GM21526 (cell line): ENCODE measurements around the gene STX11.

Source experiments
- ATAC-seq: cut with Tn5 transposase; IDR thresholded peaks from one replicate; pipeline ENCODE4 v1.9.1; 2021; ENCODE audit warnings: moderate library complexity; ENCODE audit not compliant: unreplicated experiment, low FRiP score

Gene STX11

DNA sequence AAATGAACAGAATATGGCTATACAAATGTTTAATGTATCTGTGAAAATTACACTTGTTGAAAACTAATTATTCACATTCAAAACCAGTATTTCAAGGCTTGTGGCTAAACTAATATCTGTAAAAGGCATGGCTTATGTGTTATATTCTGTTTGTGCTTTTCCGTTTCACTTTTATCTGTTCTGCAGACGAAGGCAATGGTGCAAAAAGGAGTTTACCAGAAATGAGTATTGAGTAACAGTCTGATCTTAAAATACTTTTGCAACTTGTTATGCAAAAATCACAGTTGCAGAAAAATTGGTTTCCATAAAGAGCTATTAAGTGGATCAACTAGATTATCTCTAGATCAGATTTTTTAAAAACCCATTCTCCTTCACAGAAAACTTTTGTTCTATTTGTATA lies 9.4 kb upstream of the STX11 start:
- peak; percentile 62 for ATAC-seq

- no peak for ATAC-seq
Measured at GRCh38 chr6:144141470-144141869, 8.8 kb upstream of the STX11 start.

DNA sequence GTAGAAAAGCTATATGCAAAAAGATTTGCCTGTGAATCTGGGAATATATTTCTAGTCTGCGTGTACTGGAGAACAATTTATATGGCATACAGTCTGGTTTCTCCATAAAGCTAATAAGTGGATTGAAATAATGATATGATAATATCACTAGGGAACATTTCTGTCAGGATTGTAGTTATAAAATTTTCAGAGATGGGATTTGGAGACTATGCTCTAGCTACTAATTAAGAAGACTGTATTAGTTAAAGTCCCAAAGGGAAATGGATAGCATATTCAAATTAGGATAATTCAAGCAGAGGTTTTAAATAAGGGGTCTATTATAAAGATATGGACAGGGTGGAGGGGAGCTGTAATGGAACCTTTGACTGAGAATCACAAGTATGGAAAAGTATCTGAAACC lies 7.2 kb upstream of the STX11 start:
- no peak for ATAC-seq

DNA sequence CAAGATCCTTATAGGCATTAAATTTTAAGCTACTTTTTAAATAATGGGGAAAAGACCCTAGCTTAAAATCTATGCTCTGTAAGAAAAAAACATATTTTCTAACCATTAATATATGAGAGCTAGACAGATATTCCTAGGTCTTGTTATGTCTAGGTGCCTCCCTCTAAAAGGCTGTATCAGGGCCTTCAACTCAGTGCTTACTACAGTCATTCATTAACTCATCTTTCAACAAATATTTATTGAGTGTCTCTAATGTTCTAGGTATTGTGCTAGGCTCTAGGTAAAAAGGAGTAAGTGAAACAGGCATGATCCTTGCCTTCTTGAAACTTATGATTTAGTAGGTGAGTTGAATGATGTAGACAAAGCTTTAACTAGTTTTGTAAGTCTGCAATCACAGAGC lies 6.4 kb upstream of the STX11 start:
- ATAC-seq = no peak

- ATAC-seq = no peak
Measured at GRCh38 chr6:144144996-144145395, 5.3 kb upstream of the STX11 start.

- ATAC-seq = no peak
Measured at GRCh38 chr6:144145541-144145940, 4.8 kb upstream of the STX11 start.

DNA sequence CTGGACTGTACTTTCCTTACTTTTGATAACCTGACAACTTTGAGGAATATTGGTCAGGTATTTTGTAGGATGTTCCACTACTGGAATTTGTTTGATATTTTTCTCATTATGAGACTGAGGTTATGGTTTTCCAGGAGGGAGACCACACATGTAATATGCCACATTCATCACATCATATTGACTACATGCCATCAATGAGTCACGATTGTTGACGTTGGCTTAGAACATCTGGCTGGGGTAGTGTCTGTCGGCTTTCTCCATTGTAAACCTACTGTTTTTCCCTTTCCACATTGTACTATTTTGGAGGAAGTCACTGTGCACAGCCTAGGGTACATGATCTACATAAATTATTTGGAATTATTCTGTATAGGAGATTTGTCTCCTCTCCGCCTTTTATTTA lies 1.4 kb upstream of the STX11 start:
- ATAC-seq = no peak

DNA sequence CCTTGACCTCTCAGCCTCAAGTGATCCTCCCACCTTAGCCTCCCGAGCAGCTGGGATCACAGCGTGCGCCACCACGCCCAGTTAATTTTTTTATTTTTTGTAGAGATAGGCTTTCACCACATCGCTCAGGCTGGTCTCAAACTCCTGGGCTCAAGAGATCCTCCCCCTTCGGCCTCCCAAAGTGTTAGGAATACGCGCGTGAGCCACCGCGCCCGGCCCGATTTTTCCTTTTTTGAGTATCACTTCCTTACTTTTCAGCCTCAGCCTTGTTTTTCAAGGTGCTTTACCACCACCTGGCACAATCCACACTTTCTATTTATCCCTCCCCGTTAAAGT lies 791 bp upstream of the STX11 start:
- no peak for ATAC-seq

DNA sequence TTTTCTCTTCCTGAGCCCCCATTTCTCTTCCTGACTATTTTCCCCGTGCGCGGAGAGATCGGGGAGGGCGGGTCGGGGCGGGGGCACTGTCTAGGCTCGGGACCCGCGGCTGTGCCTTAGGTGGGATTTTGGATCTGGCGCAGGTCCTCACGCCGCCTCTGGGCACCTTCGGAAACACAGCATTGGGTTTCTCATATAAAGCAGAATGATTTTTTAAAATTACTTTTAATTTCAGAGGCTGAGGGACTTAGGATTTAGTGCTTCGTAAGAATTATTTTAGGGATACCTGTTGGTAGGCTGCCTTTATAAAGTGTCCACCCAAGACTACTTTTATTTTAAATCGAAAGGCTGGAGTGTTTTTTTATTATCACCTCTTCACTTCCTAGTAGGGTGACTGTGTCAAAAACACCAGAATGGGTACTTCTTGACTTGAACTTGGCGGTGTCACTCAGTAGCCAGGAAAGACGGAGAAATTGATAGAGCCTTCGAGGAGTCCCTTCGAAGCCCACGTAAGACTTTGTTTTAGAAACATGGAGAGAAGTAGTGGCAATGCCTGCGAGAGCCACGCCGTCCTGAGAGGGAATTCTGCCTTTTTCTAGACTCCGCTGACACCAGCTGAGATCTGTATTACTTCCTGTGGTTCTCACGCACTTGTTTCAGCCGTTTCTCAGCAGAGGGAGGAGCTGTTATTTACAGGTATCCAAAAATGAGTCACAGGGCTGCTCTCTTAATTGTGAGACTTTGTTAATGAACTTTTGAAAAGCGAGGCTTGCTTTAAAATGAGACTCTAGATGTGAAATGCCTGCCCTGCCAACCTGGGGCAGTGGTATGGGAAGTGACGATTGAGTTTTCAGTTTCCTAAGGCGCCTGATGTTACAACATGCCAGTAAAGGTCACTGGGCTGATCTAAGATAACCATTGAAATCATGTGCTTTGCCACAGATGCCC lies 667 bp downstream of the STX11 start:
- ATAC-seq = peak; percentile 57

- ATAC-seq = no peak
Measured at GRCh38 chr6:144152334-144152900, 2.1 kb downstream of the STX11 start.

GRCh38 chr6:144153260-144153659 lies 2.9 kb downstream of the STX11 start:
- no peak for ATAC-seq

DNA sequence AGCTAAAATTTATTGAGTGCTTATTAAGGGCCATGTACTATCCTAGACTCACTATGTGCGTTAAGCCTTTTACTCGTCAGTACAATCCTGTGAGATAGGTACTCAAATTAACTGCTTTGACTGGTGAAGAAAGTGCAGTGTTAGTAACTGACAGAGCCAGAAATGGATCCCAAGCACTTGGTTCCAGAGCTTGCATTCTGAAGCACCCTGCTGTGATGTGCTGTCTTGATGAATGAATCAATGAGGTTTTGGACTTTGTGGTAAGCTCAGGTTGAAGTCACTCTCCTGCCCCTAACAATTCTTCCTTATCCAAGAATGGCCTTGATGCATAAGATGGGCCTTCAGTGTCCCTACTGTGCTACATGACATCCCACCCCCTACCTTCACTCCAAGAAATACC lies 3.7 kb downstream of the STX11 start:
- no peak for ATAC-seq

DNA sequence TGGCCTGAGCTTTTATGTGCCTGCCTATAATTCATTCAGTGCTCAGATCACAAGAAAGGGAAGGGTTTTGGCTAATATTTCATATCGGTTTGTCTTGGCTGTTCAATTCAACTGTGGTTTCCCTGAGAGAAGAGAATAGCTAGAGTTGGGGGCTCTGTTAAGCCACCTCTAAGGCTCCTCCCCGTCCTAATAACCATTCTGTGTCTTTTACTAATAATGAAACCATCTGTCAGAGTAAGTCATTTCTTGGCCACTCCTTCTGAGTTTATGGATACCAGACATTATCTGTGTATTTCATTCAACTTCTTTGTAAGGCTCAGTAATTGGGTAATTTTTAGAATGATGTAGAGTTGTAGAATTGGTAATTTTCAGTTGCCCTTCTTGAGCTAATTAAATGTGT lies 5.2 kb downstream of the STX11 start:
- peak; percentile 40 for ATAC-seq

DNA sequence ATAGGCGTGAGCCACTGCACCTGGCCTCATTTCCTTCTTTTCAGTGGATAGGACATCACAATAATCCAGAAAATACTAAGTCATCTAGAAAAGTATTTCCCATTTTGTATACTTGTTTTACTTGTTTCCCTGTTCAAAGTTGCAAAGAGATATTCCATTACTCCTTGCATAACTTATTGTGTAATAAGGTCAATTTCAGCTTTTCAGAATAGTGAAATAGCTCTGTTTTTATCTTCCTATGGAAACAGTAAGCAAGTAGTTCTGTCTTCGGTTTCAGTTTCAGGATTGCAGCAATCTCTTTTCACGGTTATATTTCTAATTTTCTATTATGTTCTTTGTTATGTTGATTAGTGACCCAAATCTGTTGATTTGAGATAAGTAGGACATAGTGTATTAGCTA lies 6.0 kb downstream of the STX11 start:
- no peak for ATAC-seq

DNA sequence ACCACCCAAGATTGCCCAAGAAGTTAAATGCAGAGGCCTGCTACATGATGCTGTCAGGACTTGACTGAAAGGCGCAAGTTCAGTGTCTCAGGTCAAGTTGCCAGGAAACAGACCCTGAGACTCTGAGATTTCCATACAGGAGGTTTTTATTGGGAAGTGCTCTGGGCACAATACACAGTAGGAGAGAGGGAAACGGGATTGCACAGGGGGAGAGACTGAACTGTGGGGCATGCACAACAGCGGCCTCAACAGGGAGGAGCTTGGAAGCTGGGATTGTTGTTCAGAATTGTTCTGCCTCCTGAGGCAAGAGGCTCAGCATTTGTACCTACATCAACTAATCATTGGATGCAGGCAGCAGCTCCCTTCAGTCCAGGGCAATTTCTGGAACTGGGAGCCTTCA lies 6.7 kb downstream of the STX11 start:
- ATAC-seq = no peak

DNA sequence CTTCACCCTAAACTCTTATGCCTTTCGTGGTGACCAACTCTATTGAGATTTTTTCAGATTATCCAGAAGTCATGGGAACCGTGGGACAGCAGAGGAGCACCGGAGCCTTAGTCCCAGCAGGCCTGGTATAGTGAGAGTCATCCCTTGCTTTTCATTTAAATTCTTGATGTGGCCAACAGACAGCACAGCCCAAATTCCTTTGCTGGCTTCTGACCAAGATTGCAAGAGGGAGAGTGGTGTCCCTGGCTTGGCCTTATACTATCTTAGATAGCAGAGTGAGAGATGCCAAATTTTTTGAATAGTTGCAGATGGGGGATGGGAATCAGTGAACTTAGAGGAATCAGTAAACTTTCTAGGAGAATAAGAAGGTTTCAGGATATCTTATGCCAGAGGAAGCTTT lies 7.8 kb downstream of the STX11 start:
- ATAC-seq = no peak

GRCh38 chr6:144159223-144159622 lies 8.9 kb downstream of the STX11 start:
- ATAC-seq = no peak

- ATAC-seq = no peak
Measured at GRCh38 chr6:144159742-144160141, 9.4 kb downstream of the STX11 start.

DNA sequence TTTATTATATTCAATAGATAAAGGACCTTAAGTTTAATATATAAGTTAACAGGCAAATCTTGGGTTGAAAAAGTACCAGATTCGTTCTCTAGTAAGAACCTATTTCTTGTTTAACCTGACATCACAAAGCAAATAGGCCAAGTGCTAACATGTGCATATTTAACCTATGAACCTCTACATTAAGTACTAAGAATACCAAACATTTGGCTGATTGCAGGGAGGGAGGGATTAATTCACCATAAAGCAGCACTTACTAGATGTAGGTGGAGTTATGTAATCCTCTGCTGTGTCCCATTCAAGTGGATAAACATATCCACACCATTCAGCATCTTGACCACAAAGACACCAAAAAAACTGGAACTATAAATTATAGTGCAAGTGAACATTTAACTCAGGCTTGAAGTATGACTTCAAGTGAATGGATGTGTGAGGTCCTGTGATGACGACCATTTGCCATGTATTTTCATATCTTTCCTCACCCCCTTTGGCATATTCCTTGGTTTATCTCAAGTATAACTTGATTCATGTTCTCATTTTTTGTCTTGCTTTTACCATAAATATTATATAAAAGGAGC lies 10.2 kb downstream of the STX11 start:
- no peak for ATAC-seq

- ATAC-seq = no peak
Measured at GRCh38 chr6:144161975-144162374, 11.7 kb downstream of the STX11 start.

DNA sequence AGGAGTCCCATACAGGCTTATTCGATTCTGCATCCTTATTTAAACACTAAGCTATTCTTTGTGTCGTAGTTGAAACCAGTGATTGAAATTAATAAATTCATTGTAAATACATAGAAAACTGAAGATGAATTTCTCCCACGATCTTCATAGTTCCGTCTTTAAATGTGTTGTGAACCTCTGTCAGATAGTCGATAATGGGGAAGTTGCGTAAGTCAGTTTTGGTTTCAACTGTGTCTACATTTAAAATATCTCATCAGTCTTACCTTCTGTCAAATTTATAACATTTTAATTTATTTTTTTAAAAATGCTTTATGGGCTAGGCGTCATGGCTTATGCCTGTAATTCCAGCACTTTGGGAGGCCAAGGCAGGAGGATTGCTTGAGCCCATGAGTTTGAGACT lies 12.7 kb downstream of the STX11 start:
- peak; percentile 60 for ATAC-seq

DNA sequence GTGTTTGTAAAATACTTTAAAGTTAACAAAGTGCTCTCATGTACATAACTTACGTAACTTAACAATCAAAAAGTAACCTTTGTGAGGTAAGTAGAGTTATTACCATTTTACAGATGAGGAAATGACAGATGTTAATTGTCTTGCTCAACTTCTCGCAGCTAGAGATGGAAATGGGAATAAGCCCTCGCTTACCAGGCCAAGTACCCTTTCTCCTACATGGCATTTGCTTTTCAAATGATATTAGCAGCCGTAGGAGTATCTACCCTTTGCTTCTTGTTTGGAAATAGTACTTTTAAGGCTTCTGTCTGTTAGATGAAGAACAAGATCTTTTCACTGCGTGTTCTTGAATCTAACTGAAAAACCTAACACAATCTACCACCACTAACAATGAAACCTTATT lies 15.5 kb downstream of the STX11 start:
- no peak for ATAC-seq
